AG10803 (cell line): ENCODE data around the gene AQP1.
A peak's percentile ranks its signal among the peaks of the same experiment; 100 is the strongest.

Experiments
- DNase-seq: peaks from one replicate; pipeline ENCODE4 v3.0.0; 2010; ENCODE audit warnings: low read depth
- H3K4me3 ChIP-seq: 2 replicates; pipeline ENCODE4 v1.5.1; 2011; ENCODE audit warnings: mild to moderate bottlenecking, low read length, control low read depth
- CTCF ChIP-seq: conservative IDR thresholded peaks from 2 replicates; pipeline ENCODE4 v1.5.1; 2011; ENCODE audit warnings: mild to moderate bottlenecking, low read length, control low read depth, inconsistent platforms

Gene AQP1

GRCh38 chr7:30881448-30881847 is 30.2 kb upstream of the AQP1 start:
- TF ChIP-seq CTCF: no peak
- no peak overlapping the region for H3K4me3 ChIP-seq
- no peak for DNase-seq

- no peak for TF ChIP-seq CTCF
- no peak overlapping the region for H3K4me3 ChIP-seq
- no peak for DNase-seq
Observed at GRCh38 chr7:30884881-30885280, 26.8 kb upstream of the AQP1 start.

- H3K4me3 ChIP-seq: no peak overlapping the region; the same call in 1 of the 2 replicates
- no peak for TF ChIP-seq CTCF
- DNase-seq: peak; percentile 93
Observed at GRCh38 chr7:30886608-30887011, 25.0 kb upstream of the AQP1 start.

GRCh38 chr7:30887464-30887872 is 24.2 kb upstream of the AQP1 start:
- H3K4me3 ChIP-seq: no peak overlapping the region
- no peak for TF ChIP-seq CTCF
- DNase-seq: no peak

- peak; percentile 33 for TF ChIP-seq CTCF
- H3K4me3 ChIP-seq: no peak overlapping the region
- DNase-seq: peak; percentile 95
Observed at GRCh38 chr7:30888747-30889146, 22.9 kb upstream of the AQP1 start.

- no peak overlapping the region for H3K4me3 ChIP-seq
- DNase-seq: no peak
- TF ChIP-seq CTCF: no peak
Observed at GRCh38 chr7:30890226-30890625, 21.4 kb upstream of the AQP1 start.

GRCh38 chr7:30893357-30893756 is 18.3 kb upstream of the AQP1 start:
- no peak for DNase-seq
- TF ChIP-seq CTCF: no peak
- H3K4me3 ChIP-seq: no peak overlapping the region
